GM12873 (cell line): ENCODE results near the gene POFUT2.

Source experiments
- TF ChIP-seq, protein P1 (sequence below): IDR thresholded peaks from 2 replicates; pipeline ENCODE4 v1.5.1; 2012; ENCODE audit warnings: low read depth, mild to moderate bottlenecking, moderate library complexity, low read length, control low read depth; ENCODE audit not compliant: insufficient read depth; ENCODE audit errors: missing control alignments

The POFUT2 gene

GRCh38 chr21:45246386-45247320 lies 41.0 kb downstream of the POFUT2 start:
- TF ChIP-seq, protein P1, sequence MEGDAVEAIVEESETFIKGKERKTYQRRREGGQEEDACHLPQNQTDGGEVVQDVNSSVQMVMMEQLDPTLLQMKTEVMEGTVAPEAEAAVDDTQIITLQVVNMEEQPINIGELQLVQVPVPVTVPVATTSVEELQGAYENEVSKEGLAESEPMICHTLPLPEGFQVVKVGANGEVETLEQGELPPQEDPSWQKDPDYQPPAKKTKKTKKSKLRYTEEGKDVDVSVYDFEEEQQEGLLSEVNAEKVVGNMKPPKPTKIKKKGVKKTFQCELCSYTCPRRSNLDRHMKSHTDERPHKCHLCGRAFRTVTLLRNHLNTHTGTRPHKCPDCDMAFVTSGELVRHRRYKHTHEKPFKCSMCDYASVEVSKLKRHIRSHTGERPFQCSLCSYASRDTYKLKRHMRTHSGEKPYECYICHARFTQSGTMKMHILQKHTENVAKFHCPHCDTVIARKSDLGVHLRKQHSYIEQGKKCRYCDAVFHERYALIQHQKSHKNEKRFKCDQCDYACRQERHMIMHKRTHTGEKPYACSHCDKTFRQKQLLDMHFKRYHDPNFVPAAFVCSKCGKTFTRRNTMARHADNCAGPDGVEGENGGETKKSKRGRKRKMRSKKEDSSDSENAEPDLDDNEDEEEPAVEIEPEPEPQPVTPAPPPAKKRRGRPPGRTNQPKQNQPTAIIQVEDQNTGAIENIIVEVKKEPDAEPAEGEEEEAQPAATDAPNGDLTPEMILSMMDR = no peak

- TF ChIP-seq, protein P1 = no peak
Observed at GRCh38 chr21:45244799-45245340, 42.8 kb downstream of the POFUT2 start.

GRCh38 chr21:45243603-45244002 lies 44.1 kb downstream of the POFUT2 start:
- TF ChIP-seq, protein P1 = no peak

DNA sequence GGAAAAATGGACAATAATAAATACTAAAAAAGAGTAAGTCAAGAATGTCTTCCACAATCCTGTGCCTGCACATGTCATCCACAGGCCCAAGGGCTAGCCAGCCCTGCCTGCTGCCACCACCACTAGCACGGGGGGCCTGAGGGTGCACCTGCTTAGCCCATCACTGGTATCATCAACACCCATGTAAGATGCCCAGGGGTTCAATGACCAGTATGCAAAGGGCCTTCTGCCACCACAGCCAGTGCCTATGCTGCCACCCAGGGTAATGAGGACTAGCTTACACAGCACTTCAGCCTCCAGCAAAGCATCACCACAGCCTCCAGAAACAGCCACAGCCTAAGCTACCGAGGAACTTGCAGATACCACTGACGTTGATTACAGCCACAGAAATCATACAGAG lies 46.3 kb downstream of the POFUT2 start:
- TF ChIP-seq, protein P1 = no peak

- TF ChIP-seq, protein P1 = no peak
Observed at GRCh38 chr21:45237401-45237800, 50.3 kb downstream of the POFUT2 start.

DNA sequence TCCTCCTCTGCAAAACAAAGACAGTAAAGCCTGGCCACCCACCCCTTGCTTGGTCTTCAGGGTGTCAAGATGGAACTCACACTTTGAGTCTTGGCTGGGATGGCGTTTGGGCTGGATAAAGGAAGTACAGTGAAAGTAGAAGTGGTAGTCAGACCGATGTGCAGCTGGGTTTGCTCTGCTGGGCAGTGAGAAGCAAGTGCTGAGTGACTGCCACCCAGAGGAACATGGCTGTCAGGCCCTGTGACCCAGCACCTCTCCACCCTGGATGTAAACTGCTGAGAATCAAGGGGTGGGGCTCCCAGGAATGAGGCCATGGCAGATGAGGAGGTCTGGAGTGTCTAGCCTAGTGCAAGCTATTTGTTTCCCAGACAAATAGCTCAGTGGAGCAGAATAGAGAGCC lies 51.2 kb downstream of the POFUT2 start:
- TF ChIP-seq, protein P1 = peak; percentile 40

GRCh38 chr21:45235488-45235887 lies 52.2 kb downstream of the POFUT2 start:
- TF ChIP-seq, protein P1 = no peak
